PC-9 (cell line): ENCODE measurements around the gene LRRK1. TPM values are rescaled to one million over a fixed set of nuclear protein-coding genes. Genes with fewer than 3 reads are reported as not detected.

Source experiments
- BruUV-seq: library from RNA; stranded (reverse); fragments of 400-500 nt; replicated peaks from 2 replicates; lab custom pipeline; 2021; lab: Mats Ljungman, UMichigan
- CTCF ChIA-PET: fragments of 300-600 bp; sonication (Branson Sonifier 250); formaldehyde crosslinking; loops from one replicate; lab custom pipeline; 2022; ENCODE audit warnings: antibody characterized with exemption; lab: Charles Lee
- POLR2A ChIA-PET: fragments of 300-600 bp; sonication (Branson Sonifier 250); formaldehyde crosslinking; loops from one replicate; lab custom pipeline; 2022; ENCODE audit warnings: antibody characterized with exemption; ENCODE audit not compliant: unreplicated experiment; lab: Charles Lee
- DNase-seq, 2 experiments: peaks; one replicate each; pipeline versions ENCODE4 v3.0.0 to v3.0.0-alpha.2; 2015 to 2022; ENCODE audit warnings: mixed read lengths in 1 of 2
- H2AFZ ChIP-seq: fragments of 200-600 bp; sonication (generic); 2 replicates; pipeline ENCODE4 v1.8.1; 2017; ENCODE audit warnings: antibody characterized with exemption
- H3F3A ChIP-seq: fragments of 200-600 bp; sonication (generic); 2 replicates; pipeline ENCODE4 v1.8.1; 2017; ENCODE audit warnings: antibody characterized with exemption, mild to moderate bottlenecking, low read depth; ENCODE audit not compliant: insufficient read depth
- H3K27ac ChIP-seq: fragments of 200-600 bp; sonication (generic); 2 replicates; pipeline ENCODE4 v1.6.1; 2016; ENCODE audit warnings: mixed run types
- H3K27me3 ChIP-seq: fragments of 200-600 bp; sonication (generic); 2 replicates; pipeline ENCODE4 v1.6.1; 2016; ENCODE audit warnings: low read depth, mixed run types; ENCODE audit not compliant: insufficient read depth
- H3K36me3 ChIP-seq: fragments of 200-600 bp; sonication (generic); 2 replicates; pipeline ENCODE4 v1.6.1; 2016; ENCODE audit warnings: low read depth, mixed run types
- H3K4me1 ChIP-seq: fragments of 200-600 bp; sonication (generic); replicated peaks from 2 replicates; pipeline ENCODE4 v1.6.1; 2016; ENCODE audit warnings: mixed run types; ENCODE audit not compliant: insufficient read depth
- H3K4me2 ChIP-seq: fragments of 200-600 bp; sonication (generic); 2 replicates; pipeline ENCODE4 v1.6.1; 2017; ENCODE audit warnings: mixed run types
- H3K4me3 ChIP-seq: fragments of 200-600 bp; sonication (generic); 2 replicates; pipeline ENCODE4 v1.6.1; 2016; ENCODE audit warnings: mixed run types
- H3K79me2 ChIP-seq: fragments of 200-600 bp; sonication (generic); 2 replicates; pipeline ENCODE4 v1.6.1; 2017; ENCODE audit warnings: low read depth, mixed run types
- H3K9me2 ChIP-seq: fragments of 200-600 bp; sonication (generic); 2 replicates; pipeline ENCODE4 v1.8.1; 2017; ENCODE audit warnings: mild to moderate bottlenecking; ENCODE audit not compliant: insufficient read depth
- H3K9me3 ChIP-seq: fragments of 200-600 bp; sonication (generic); 2 replicates; pipeline ENCODE4 v1.8.1; 2016; ENCODE audit warnings: low read depth; ENCODE audit not compliant: insufficient read depth
- H4K20me1 ChIP-seq: fragments of 200-600 bp; sonication (generic); 2 replicates; pipeline ENCODE4 v1.8.1; 2017; ENCODE audit not compliant: insufficient read depth
- CTCF ChIP-seq: fragments of 200-600 bp; sonication (generic); conservative IDR thresholded peaks from 2 replicates; pipeline ENCODE4 v1.6.1; 2017; ENCODE audit warnings: mixed run types, antibody characterized with exemption, mild to moderate bottlenecking, moderate library complexity
- EZH2 ChIP-seq: fragments of 200-600 bp; sonication (generic); IDR thresholded peaks from 2 replicates; pipeline ENCODE4 v1.8.0; 2017; ENCODE audit warnings: antibody characterized with exemption, low read depth
- intact Hi-C: fragments of 100-400 bp; cut with micrococcal nuclease; formaldehyde crosslinking; loops from one replicate; pipeline ENCODE4 v1.10.0; 2022; ENCODE audit not compliant: unreplicated experiment
- total RNA-seq: library from RNA; stranded (reverse); gene quantifications from 2 replicates; pipeline ENCODE4 v1.2.3, GENCODE V29; 2021

LRRK1 gene
- total RNA-seq, 1 experiment from 2014 or later = 15.7 TPM

GRCh38 chr15:101104141-101104540 lies 185.0 kb downstream of the LRRK1 start:
- DNase-seq = no peak
- Histone ChIP-seq H3K9me2 (no peaks in the 10 kb centered on the region), H4K20me1 (no peaks in the 10 kb centered on the region), H2AFZ (no peak overlapping the region), H3K4me2 (no peak overlapping the region), H3K27me3 (no peaks in the 10 kb centered on the region), H3K27ac (no peak overlapping the region), H3F3A (no peaks in the 10 kb centered on the region), H3K4me1 (no peaks in the 10 kb centered on the region), H3K4me3 (no peak overlapping the region), H3K36me3 (no peaks in the 10 kb centered on the region), H3K9me3 (no peaks in the 10 kb centered on the region), H3K79me2 (no peaks in the 10 kb centered on the region)
- POLR2A ChIA-PET = no interaction called here
- no TSS peak for BruUV-seq
- CTCF ChIA-PET = no interaction called here
- intact Hi-C loops = no loop called here
- TF ChIP-seq CTCF (no peak), EZH2 (no peak)

- H3F3A ChIP-seq = no peaks in the 10 kb centered on the region
- TF ChIP-seq CTCF = no peak
- no peak for TF ChIP-seq EZH2
- no peak for DNase-seq
- H3K4me2 ChIP-seq = no peak overlapping the region
- H3K27me3 ChIP-seq = no peaks in the 10 kb centered on the region
- H3K9me2 ChIP-seq = no peaks in the 10 kb centered on the region
- H4K20me1 ChIP-seq = no peaks in the 10 kb centered on the region
- BruUV-seq = no TSS peak
- intact Hi-C loops = no loop called here
- no peak overlapping the region for H3K27ac ChIP-seq
- no peaks in the 10 kb centered on the region for H3K4me1 ChIP-seq
- CTCF ChIA-PET = no interaction called here
- no peak overlapping the region for H2AFZ ChIP-seq
- no peaks in the 10 kb centered on the region for H3K36me3 ChIP-seq
- POLR2A ChIA-PET = no interaction called here
- H3K4me3 ChIP-seq = no peak overlapping the region
- no peaks in the 10 kb centered on the region for H3K9me3 ChIP-seq
- no peaks in the 10 kb centered on the region for H3K79me2 ChIP-seq
Measured at GRCh38 chr15:101105059-101105891, 186.1 kb downstream of the LRRK1 start.

- TF ChIP-seq EZH2 (no peak), CTCF (no peak)
- Histone ChIP-seq H3K36me3 (no peaks in the 10 kb centered on the region), H3K4me1 (no peaks in the 10 kb centered on the region), H3K4me2 (no peak overlapping the region), H3K27me3 (no peaks in the 10 kb centered on the region), H3F3A (no peaks in the 10 kb centered on the region), H3K9me2 (no peaks in the 10 kb centered on the region), H3K9me3 (no peaks in the 10 kb centered on the region), H2AFZ (no peak overlapping the region), H3K79me2 (no peaks in the 10 kb centered on the region), H3K27ac (no peak overlapping the region), H4K20me1 (no peaks in the 10 kb centered on the region), H3K4me3 (no peak overlapping the region)
- CTCF ChIA-PET = no interaction called here
- no peak for DNase-seq
- POLR2A ChIA-PET = no interaction called here
- intact Hi-C loops = no loop called here
- no TSS peak for BruUV-seq
Measured at GRCh38 chr15:101107101-101107500, 187.9 kb downstream of the LRRK1 start.
